ENCODE measurements around the gene TNS1. TPM values are rescaled to one million over a fixed set of nuclear protein-coding genes. Genes with fewer than 3 reads are reported as not detected.

The TNS1 gene
- total and polyA plus RNA-seq, 9 of the 15 experiments (the other 6 are each of a cell fraction or from before 2014, with no cell fraction given): 0.13 to 2.7 (median 0.77) TPM

DNA sequence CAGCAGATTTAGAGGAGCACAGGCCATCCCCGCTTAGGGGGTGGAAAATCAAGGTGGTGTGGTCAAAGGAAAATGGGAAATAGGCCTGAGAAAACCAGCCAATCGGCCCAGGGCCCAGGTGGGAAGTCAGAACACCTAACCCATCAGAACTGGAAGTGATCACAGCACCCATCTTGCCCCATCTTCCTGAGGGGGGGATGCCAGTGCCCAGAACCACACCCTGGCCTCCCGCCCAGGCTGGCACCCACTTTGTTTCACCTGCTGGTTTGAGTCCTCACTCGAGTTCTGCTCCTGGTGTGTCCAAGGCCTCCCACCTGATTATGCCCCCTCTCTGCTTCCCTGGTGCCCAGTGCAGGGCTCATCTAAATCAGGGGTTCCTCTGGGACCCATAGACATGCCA, 174.5 kb downstream of the TNS1 start:
- Histone ChIP-seq H3K4me2 (ENCODE audit: insufficient read depth, low read length) (no peak overlapping the region), H3K36me3 (ENCODE audit: control insufficient read depth, insufficient read depth, low read length) (no peaks in the 10 kb centered on the region; the same call in 2 of the 3 replicates), H3K27ac (ENCODE audit: extremely low read depth, low read depth, low read length) (peak overlapping the region; percentile 83; the same call in 2 of the 3 replicates), H3K9ac (ENCODE audit: insufficient read depth in 1 of 2, low read depth in 2 of 2, low read length in 2 of 2) (peak overlapping the region in 1 of 2 experiments; percentile 62; a peak in 1 of 4 replicates), H3K9me3 (replicated peaks; ENCODE audit: control insufficient read depth, insufficient read depth, low read depth, low read length) (no peaks in the 10 kb centered on the region), H3K9me1 (ENCODE audit: control insufficient read depth, insufficient read depth, low read length) (no peaks in the 10 kb centered on the region), H4K20me1 (replicated peaks; ENCODE audit: control insufficient read depth, insufficient read depth, low read length) (no peaks in the 10 kb centered on the region), H3K79me2 (ENCODE audit: control insufficient read depth, insufficient read depth, low read length) (no peaks in the 10 kb centered on the region), H3K27me3 (ENCODE audit: control insufficient read depth in 2 of 2, insufficient read depth in 2 of 2, low read length in 2 of 2) (no peaks in the 10 kb centered on the region), H3K4me1 (replicated peaks in 1 of 2; ENCODE audit: control insufficient read depth in 2 of 2, insufficient read depth in 2 of 2, low read length in 2 of 2) (peaks cover 35 to 39% of the 10 kb centered on the region in 2 experiments; a peak in 4 of 5 replicates), H3K4me3 (no peak overlapping the region), H2AFZ (ENCODE audit: low read depth, low read length) (no peak overlapping the region)
- FAIRE-seq (no peak), ATAC-seq (no peak), DNase-seq (ENCODE audit: extremely low read depth in 1 of 4, low spot score in 3 of 4) (no peak)
- BruUV-seq (replicated peaks): no TSS peak
- 43% methylated on average over 4 of the region's 4 CpGs for WGBS (ENCODE audit: insufficient coverage, low coverage, missing lambda C conversion rate)
- intact Hi-C loops (cut with micrococcal nuclease) (no loop called here), in situ Hi-C loops (cut with MboI) (no loop called here)
- TF ChIP-seq, protein P1, sequence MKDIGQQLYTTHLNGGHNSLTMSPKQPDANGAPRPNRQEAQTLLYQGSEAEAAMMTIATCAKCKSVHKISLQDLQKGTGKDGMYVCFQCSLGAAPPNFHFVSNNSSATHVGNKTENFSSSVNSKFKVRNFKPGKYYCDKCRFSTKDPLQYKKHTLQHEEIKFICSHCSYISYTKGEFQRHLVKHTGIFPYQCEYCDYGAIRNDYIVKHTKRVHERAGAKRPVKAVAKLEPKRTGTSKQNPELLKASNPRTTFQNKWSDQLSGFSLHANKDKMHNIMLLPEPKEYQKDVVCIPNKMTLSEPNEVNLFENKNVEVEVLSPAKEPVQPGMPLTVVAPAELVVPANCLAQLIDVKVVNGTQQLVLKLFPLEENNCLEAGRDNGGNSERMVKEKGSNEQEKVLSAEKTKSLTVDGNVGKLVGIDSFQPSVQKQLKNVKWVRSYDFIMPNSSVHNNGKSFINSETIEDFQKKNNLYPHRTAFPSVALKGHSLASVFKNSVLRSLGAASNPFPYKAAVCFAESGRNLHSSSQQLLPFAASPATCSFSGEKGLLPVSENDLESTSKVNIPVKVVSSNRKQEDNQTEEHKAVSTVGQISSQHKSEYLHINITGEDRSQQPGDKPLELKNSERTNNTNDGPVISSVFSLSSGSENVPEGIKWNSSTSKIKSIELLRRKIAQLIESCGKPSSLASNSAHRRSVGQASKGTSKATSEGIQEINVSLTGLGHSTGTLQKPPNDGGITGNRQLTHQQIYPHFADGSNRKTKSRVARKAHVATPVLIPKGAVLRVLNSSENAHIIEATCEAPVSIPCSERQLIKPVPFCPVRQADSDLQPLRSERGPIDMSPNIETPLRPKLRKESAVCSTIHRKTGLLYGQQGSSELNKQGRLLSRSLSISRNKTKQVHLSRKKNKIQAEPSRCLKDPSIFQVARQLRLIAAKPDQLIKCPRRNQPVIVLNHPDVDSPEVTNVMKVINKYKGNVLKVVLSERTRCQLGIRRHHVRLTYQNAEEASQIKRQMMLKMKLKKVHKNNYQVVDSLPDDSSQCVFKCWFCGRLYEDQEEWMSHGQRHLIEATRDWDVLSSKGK (CRISPR knock-in tag; IDR thresholded peaks at IDR 0.05): no peak
- TF ChIP-seq BACH1 (tag; IDR thresholded peaks at IDR 0.05): no peak
- no peak for TF ChIP-seq CCAR2 (IDR thresholded peaks at IDR 0.05; ENCODE audit: low read depth, low read length)
- TF ChIP-seq ATF1 (CRISPR knock-in tag; IDR thresholded peaks at IDR 0.05): no peak
- TF ChIP-seq ATF1 (tag; IDR thresholded peaks at IDR 0.05): no peak
- TF ChIP-seq ZFPM2 (CRISPR knock-in tag; IDR thresholded peaks at IDR 0.05): no peak
- TF ChIP-seq, protein P2, sequence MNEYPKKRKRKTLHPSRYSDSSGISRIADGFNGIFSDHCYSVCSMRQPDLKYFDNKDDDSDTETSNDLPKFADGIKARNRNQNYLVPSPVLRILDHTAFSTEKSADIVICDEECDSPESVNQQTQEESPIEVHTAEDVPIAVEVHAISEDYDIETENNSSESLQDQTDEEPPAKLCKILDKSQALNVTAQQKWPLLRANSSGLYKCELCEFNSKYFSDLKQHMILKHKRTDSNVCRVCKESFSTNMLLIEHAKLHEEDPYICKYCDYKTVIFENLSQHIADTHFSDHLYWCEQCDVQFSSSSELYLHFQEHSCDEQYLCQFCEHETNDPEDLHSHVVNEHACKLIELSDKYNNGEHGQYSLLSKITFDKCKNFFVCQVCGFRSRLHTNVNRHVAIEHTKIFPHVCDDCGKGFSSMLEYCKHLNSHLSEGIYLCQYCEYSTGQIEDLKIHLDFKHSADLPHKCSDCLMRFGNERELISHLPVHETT (CRISPR knock-in tag; conservative IDR thresholded peaks at IDR 0.05 in 1 of 2, IDR thresholded peaks at IDR 0.05 in 1 of 2): no peak
- TF ChIP-seq RBM17 (IDR thresholded peaks at IDR 0.05; ENCODE audit: borderline replicate concordance, low read depth, low read length): no peak
- TF ChIP-seq EHMT2 (IDR thresholded peaks at IDR 0.05): no peak
- TF ChIP-seq, protein P3, sequence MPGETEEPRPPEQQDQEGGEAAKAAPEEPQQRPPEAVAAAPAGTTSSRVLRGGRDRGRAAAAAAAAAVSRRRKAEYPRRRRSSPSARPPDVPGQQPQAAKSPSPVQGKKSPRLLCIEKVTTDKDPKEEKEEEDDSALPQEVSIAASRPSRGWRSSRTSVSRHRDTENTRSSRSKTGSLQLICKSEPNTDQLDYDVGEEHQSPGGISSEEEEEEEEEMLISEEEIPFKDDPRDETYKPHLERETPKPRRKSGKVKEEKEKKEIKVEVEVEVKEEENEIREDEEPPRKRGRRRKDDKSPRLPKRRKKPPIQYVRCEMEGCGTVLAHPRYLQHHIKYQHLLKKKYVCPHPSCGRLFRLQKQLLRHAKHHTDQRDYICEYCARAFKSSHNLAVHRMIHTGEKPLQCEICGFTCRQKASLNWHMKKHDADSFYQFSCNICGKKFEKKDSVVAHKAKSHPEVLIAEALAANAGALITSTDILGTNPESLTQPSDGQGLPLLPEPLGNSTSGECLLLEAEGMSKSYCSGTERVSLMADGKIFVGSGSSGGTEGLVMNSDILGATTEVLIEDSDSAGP (CRISPR knock-in tag; IDR thresholded peaks at IDR 0.05): no peak
- no peak for TF ChIP-seq NFE2L1 (tag; IDR thresholded peaks at IDR 0.05; ENCODE audit: borderline replicate concordance, low read depth)
- TF ChIP-seq DNMT1 (IDR thresholded peaks at IDR 0.05): no peak
- TF ChIP-seq FOXA3 (CRISPR knock-in tag; conservative IDR thresholded peaks at IDR 0.05 in 1 of 2, IDR thresholded peaks at IDR 0.05 in 1 of 2): no peak
- TF ChIP-seq DPF2 (IDR thresholded peaks at IDR 0.05): no peak
- TF ChIP-seq ZNF76 (CRISPR knock-in tag; IDR thresholded peaks at IDR 0.05; ENCODE audit: borderline replicate concordance): no peak
- TF ChIP-seq MEF2A (IDR thresholded peaks at IDR 0.05; ENCODE audit: control insufficient read depth, low read depth, low read length): no peak
- ChIA-PET CTCF (ENCODE audit: low intra/inter-chr PET ratio) (no interaction called here), POLR2A (interaction anchor here (0.6 to 0.8 kb wide), 2 partner anchors 39 to 1330 kb away, joined by 3 read pairs; partner anchors contain the start of gene RPL37A)

Data from K562 (cell line).